CD4-positive, alpha-beta T cell treated with Interleukin-10 for 1 hour (primary cell): ENCODE results near the gene HSPB7.
"Not testable (repeated sequence)": the region's sequence is repeated elsewhere in the genome, so short reads cannot be mapped to it uniquely, and the experiment has no call there.

Source experiments
- DNase-seq: peaks from one replicate; pipeline ENCODE4 v3.0.0-alpha.2; 2020

Gene HSPB7

DNA sequence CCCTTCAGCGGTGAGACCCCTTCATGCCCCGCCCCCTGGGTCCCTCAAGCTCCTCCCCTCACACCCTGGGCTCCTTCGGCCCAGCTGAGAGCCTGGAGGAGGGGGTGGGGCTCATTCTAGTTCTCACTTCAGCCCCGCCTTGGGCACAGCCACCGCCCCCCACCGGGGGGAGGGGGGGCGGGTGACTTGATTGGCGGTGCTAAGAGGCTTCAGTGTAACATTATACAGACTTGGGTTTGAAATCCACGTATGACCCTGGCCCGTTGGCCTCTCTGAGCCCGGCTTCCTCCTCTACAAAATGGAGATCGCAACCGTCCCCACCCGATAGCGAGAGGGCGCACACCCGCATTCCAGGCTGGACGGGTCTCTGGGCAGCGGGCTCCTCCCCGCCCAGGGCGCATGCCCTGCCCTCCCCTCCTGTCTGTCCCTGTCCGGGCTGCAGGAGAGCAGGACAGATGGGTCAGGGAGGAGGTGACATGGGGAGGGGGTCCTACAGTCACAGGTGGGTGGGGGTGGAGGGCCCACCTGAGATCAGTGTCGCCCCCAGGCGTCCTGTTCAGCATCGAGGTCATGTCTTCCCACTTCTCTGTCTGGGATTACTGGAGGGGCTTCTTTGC is 30.8 kb upstream of the HSPB7 start:
- peak; percentile 54 for DNase-seq

DNA sequence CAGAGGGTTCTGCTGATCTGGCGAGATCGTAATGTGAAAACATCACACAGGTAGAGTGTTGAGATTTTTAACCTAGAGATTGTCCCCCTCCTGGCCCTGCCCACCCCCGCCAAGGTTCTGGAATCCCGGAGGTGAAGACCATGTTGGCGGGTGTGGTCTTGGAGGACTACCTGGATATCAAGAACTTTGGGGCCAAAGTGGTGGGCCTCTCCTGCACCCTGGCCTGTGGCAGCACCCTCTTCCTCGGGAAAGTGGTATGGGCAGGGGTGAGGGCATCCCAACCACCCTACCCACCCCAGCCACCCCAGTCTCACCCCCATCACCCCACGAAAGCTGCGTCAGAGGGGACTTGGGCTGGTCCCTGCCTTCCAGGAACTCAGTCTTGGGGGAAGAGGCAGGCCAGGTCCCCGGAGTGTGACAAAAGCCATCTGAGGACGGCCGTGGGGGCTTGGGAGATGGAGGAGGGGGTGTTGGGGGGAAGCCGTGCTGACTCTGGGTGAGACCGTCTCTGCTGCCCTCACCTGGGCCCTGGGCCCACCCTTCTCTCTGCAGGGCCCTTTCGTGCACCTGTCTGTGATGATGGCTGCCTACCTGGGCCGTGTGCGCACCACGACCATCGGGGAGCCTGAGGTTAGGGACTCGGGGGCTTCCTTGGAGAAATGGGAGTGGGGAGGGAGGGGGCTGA is 30.1 kb upstream of the HSPB7 start:
- no peak for DNase-seq

DNA sequence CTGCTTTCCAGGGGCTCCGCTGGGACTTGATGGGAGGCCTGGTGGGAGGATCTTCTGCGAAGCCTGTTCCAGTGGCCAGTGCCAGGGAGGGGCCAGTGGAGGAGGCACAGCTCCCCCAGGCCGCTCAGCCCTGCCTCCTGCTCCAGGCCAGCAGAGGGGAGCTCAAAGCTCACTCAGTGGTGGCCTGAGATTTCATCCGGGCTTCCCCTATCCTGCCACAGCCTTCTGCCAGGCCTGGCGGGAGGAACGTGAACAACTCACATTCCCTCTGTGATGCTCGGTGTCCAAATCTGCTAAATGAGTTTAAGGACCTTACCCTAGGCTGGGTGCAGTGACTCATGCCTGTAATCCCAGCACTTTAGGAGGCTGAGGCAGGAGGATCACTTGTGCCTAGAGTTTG is 29.0 kb upstream of the HSPB7 start:
- DNase-seq: no peak

DNA sequence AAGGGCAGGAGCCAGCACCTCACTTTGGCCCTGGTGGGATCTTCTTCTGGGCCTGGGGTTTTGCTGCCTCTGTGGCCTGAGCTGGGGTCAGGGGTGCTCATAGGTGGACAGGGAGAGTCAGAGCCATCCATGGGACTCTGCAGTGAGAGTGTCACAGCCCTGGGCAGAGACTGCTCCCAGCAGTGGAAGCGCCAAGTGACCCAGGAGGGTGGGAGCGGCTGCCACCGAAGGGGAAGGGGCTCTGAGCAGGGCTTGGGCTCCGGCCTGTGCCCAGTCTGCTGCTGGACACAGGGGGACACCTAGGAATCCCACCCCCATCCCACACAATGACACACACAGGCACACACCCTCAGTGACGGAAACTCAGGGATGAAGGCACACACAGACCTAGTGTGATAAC is 26.1 kb upstream of the HSPB7 start:
- no peak for DNase-seq

DNA sequence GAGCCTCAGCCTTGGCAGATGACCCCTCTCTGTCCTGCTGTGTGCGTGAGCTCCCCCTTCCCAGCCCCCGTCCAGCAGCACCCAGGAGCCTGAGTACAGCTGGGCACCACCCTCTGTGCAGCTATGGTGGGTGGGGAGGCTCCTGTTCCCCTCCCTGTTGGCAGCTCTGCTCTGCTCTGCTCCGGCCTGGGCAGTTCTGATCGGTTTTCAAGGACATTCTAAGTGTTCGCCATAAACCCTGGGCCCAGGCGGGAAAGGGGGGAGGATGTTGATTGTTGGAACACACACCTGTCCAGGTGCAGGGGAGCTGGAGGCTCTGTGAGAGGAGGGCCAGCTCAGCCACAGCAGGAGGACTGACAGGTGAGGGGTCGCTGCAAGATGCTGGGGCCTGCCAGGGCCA is 25.7 kb upstream of the HSPB7 start, which contains the start of gene CLCNKB:
Gene CLCNKB, plus strand, starts transcription at position 262 of the 400 bp plus-strand sequence. CDS start 711 bp downstream, outside the sequence.
- no peak for DNase-seq

DNA sequence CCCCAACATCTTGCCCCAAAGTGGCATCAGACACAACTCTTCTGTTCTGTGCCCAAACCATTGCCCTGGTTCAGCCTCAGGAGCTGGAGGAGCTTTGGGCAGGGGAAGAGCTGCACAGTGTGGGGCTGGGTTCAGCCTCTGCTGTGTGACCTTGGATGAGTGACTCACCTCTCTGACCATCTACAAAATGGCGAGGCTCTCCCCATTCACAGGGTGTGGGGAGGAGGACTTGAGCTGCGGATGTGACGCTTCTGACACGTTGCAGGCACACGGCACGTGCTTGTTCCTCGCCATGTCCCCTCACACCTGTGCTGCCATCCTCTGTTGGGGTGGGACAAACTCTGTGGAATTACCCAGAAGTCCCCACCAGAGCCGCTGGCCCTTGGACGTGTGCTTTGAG is 24.8 kb upstream of the HSPB7 start:
- DNase-seq: not testable (repeated sequence)

DNA sequence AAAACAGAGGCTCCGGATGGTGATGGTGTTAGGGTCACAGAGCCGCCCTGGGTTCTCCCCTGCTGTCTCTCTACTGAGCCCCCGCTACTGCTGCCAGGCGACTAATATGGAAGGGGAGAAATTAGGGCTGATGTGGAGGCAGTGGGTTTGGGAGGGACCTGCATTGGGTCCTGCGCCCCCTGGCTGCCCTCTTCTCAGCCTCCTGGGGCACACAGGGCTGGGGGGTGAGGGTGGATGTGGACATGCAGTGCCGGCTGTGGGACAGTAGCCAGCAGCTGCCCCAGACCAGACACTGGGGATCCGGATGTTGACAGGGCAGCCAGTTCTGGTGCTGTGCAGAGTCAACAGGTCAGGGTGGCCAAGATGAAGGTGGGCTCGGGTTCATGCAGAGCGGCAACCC is 24.3 kb upstream of the HSPB7 start:
- DNase-seq: no peak

DNA sequence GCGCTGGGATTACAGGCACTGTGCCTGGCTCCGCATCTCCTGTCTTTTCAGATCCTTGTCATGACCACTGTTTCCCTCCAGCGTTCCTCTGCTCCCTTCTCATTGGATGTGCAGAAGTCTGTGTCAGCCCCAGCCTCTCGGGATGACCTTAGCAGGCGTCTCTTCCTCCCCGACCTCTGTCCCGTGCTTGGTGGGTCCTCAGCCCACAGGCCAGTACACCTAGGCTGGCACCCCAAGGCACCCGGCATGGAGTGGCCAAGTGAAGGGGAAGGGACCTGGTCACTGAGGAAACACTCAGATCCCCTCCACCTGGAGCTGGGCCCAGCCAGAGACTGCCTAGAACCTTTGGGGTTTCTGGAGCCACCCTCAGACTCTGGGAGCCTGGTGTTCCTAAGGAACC is 23.4 kb upstream of the HSPB7 start:
- no peak for DNase-seq

DNA sequence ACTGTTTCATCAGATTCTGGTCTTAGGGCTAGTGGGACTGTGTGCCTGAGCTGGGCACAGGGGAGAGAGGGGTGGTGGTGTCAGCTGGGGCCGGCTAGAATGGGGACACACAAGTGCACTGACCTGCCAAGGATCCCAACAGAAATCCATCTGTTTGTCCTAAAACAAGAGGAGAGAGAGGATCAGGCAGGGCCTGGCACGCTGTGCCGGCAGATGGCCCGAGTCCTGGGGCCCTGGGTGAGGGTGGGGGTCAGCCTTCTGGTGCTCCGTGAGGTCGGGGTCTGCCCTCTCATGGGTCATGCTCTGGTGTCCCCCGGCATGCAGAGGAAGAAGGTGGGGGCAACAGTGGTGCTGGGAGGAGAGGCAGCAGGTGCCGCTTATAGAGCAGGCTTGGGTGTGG is 22.0 kb upstream of the HSPB7 start:
- not testable (repeated sequence) for DNase-seq

DNA sequence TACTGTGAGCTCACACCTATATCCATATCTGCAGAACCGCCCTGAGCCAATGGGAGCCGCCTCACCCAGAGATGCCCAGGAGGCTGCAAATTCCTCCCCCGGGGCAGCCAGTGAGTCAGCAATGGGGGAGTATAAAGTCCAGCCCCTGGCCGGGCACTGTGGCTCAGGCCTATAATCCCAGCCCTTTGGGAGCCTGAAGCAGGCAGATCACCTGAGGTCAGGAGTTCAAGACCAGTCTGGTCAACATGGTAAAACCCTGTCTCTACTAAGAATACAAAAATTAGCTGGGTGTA is 20.7 kb upstream of the HSPB7 start:
- no peak for DNase-seq

DNA sequence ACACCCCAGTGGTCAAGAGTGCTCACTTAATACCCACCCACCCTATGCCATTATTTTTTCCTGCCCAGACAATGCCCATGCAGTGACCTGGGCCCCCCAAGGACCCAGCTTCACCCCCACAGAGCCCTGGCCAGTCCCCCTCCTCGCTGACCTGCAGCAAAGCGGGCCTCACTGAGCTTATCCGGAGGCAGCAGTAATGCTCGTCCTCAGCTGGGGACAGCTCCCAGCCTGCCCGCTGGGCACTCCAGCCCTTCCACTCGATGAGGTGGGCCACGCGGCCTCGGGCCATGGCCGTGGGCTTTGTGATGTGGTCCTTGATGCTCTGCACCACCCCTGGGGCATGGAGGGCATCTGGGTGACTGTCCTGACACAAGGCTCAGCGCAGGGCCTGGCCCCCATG is 18.6 kb upstream of the HSPB7 start:
- DNase-seq: not testable (repeated sequence)

DNA sequence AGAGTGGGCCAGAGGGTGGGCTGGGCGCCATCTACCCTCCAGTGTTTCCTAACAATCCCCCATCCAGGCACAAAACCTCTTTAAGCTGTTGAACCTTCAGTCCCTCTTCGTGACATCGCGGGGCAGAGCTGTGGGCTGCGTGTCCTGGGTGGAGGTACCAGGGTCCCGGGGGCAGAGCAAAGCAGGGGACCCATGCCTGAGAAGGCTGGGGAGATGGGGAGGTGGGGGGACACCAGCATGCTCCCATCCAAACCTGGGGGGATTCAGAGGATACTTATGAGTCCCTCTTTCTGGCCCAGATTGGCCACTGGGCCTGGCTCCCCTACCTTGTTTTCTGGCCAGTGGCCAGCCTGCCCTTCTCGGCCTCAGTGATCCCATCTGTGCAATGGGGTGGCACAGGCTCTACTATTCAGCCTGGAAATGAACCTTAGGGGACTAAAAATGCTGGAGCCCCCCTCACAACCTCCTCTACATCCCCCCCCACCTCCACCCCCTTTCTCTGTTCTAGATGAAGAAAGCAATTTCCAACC is 15.3 kb upstream of the HSPB7 start:
- DNase-seq: not testable (repeated sequence)

DNA sequence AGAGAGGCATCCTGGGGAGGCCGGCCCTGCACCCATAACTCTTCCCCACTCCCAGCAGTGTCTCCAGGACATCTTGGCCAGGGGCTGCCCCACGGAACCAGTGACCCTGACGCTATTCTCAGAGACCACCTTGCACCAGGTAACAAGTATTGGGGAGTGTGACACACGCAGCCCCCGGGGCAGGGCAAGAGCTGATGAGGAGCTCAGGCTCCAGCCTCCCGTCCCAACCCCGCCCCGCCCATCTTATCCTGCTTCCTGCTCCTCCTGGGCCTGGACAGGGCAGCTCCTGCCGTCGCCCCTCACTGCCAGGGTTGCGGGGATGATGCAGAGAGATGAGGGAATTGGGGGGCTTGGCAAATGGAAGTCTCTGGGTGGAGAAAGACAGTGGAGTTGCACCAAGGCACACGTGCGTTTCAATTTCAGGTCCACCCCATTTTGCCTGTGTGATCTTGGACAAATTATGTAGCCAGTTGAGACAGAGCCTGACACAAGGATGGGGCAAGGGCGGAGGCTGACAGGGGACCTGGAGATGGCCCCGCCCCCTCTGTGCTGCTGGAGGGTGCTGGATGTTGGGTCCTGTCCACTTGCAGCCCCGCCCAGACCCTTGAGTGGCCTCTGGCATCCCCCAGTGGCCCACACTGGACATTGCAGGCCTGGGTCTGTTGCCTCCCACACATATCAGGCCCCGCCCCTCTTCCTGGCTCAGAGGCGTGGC is 14.7 kb upstream of the HSPB7 start:
- peak; percentile 45 for DNase-seq

DNA sequence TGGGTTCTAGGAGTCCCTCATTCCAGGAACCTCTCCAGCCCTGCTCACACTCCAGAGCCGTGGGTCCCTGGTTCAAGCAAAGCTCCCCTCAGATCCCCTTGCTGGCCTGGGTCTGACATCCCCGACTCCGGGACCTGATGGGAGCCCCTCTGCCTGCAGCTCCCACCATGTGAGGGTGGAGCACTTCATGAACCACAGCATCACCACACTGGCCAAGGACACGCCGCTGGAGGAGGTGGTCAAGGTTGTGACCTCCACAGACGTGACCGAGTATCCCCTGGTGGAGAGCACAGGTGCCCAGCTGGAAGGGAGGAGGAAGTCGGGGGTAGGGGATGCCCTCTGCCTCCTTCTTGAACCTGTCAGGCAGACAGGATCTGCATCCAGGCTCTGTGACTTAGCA is 13.7 kb upstream of the HSPB7 start:
- no peak for DNase-seq

DNA sequence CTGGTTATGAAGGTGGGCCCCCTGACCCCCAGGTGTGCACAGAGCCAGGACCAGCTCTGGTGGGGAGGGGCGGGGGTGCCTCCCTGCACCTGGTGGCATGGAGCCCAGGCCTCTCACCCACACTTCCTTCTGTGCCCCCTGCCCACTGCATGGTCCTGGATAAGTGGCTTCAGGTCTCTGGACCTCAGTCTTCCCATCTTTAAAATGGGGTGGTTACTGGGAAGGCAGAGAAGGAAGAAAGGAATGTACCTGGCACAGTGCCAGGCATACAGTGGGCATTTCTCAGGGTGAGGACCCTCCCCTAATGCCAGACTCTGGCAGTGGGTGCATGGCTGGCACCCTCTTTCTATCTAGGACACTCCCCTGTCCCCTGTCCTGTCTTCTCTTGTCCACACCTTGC is 11.4 kb upstream of the HSPB7 start:
- DNase-seq: no peak

DNA sequence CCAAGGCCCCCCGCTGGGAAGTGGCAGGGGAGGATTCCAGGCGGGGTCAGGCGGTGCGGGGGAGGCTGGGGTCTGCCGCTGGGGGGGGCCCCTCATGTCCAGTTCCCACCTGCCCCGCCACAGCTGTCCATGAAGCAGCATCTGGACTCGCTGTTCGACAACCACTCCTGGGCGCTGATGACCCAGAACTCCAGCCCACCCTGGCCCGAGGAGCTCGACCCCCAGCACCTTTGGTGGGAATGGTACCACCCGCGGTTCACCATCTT is 11.1 kb upstream of the HSPB7 start:
- not testable (repeated sequence) for DNase-seq

DNA sequence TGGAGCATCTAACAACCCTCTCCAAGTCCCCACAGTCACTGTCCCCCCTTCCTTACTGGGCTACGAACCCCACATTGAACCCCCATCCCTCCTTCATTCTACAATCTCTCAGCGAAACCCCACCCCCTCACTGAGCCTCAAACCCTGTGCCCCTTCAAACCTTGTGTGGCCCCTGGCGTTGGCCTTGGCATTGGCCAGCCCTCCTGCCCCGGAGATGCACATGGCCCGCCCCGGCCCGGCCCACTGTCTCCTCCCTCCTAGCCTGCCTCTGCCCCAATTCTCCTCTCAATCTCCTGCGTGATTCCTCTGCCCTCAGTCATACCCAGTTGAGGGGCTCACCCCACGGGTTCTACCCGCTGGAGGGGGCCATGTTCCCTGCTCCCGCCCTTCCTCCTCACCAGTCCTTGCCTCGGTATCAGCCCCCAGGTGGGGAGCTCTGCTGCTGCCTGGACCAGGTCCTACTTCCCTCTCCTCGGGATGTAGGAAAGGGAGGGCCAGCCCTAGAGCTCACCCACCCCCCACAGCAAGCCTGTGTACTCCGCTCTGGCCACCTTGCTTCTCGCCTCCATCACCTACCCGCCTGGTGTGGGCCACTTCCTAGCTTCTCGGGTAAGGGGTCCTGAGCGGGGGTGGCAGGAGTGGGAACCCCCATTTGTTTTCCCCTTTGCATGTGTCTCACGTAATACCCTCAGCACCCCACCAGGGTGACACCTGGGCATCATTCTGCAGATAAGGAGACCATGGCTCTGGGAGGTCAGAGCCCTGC is 10.6 kb upstream of the HSPB7 start:
- no peak for DNase-seq

DNA sequence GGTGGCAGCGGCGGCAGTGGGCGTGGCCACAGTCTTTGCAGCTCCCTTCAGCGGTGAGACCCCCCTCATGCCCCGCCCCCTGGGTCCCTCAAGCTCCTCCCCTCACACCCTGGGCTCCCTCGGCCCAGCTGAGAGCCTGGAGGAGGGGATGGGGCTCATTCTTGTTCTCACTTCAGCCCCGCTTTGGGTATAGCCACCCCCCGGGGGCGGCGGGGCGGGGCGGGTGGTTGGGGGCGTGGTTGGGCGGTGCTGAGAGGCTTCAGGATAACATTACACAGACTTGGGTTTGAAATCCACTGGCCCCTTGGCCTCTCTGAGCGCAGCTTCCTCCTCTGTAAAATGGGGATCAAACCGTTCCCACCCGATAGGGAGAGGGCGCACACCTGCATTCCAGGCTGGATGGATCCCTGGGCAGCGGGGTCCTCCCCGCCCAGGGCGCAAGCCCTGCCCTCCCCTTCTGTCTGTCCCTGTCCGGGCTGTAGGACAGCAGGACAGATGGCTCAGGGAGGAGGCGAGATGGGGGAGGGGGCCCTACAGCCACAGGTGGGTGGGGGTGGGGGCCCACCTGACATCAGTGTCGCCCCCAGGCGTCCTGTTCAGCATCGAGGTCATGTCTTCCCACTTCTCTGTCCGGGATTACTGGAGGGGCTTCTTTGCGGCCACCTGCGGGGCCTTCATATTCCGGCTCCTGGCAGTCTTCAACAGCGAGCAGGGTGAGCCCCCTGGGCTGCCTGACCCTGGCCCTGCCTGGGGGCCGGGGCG is 9.1 kb upstream of the HSPB7 start:
- DNase-seq: peak; percentile 29

DNA sequence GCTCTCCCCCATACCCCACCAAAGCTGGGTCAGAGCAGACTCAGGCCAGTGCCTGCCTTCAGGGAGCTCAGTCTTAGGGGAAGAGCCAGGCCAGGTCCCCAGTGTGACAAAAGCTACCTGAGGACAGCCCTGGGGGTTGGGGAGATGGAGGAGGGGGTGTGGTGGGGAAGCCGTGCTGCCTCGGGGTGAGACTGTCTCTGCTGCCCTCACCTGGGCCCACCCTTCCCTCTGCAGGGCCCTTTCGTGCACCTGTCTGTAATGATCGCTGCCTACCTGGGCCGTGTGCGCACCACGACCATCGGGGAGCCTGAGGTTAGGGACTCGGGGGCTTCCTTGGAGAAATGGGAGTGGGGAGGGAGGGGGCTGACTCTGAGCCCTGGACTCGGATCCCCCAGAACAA is 8.5 kb upstream of the HSPB7 start:
- not testable (repeated sequence) for DNase-seq

DNA sequence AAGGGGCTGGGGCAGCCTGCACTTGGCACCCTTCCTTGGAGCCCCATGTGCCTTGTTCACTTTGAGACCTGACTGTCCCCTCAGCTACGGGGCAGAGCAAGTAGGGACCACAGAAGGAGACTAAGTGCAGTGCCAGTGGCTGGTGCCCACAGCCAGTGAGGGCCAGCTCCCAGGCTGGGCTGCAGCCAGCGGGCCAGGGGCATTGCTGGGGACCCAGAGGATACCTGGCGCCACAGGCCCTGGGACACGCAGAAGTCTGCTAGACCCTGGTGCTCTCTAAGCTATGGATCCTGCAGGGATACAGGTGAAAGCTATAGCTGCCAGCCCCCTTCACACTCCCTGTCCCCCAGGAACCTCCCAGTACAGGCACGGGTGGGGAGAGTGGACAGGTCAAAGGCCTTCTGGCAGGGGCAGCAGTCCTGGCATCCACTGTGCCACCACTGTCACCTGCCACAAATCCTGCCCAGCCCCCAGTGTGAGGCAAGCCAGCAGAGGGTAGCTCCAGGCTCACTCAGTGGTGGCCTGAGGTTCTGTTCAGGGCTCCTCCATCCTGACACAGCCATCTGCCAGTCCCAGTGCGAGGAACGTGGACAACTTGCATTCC is 5.3 kb upstream of the HSPB7 start:
- no peak for DNase-seq

DNA sequence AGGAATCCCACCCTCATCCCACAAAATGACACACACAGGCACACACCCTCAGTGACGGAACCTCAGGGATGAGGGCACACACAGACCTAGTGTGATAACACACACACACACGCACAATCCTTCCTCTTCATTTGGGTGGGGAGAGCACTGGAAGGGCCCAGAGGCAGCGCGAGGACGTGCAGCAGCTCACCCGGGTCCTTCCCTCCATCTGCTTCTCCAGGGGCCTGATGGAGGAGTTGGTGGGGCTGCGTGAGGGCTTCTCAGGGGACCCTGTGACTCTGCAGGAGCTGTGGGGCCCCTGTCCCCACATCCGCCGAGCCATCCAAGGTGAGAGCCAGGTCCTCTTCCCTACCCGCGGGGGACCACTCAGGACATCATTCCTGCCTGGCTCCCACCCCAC is 4.5 kb upstream of the HSPB7 start:
- no peak for DNase-seq

DNA sequence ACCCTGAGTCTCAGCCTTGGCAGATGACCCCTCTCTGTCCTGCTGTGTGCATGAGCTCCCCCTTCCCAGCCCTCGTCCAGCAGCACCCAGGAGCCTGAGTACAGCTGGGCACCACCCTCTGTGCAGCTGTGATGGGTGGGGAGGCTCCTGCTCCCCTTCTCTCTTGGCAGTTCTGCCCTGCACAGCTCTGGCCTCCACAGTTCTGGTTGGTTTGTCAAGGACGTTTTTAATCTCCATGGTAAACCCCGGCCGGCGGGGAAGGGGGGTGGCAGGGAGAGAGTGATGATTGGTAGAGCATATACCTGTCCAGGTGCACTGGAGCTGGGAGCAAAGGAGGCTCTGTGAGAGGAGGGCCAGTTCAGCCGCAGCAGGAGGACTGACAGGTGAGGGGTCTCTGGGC is 3.8 kb upstream of the HSPB7 start, which contains the start of gene CLCNKA:
Gene CLCNKA, plus strand, starts transcription at position 356 of the 400 bp plus-strand sequence. CDS start 584 bp downstream, outside the sequence.
- DNase-seq: no peak
